LNCaP clone FGC (cell line): ENCODE results near the gene TSPO2.

Experiments used
- DNase-seq: peaks from one replicate; pipeline ENCODE4 v3.0.0-alpha.2; 2011; ENCODE audit warnings: low read depth
- H3K4me3 ChIP-seq: 2 replicates; pipeline ENCODE4 v1.5.1; 2011; ENCODE audit warnings: mild to moderate bottlenecking, low read depth, low read length, control low read depth
- TF ChIP-seq, protein P1 (sequence below): IDR thresholded peaks from 2 replicates; pipeline ENCODE4 v1.5.1; 2012; ENCODE audit warnings: mild to moderate bottlenecking; ENCODE audit not compliant: control insufficient read depth, insufficient read depth; ENCODE audit errors: extremely low read depth

TSPO2 gene

DNA sequence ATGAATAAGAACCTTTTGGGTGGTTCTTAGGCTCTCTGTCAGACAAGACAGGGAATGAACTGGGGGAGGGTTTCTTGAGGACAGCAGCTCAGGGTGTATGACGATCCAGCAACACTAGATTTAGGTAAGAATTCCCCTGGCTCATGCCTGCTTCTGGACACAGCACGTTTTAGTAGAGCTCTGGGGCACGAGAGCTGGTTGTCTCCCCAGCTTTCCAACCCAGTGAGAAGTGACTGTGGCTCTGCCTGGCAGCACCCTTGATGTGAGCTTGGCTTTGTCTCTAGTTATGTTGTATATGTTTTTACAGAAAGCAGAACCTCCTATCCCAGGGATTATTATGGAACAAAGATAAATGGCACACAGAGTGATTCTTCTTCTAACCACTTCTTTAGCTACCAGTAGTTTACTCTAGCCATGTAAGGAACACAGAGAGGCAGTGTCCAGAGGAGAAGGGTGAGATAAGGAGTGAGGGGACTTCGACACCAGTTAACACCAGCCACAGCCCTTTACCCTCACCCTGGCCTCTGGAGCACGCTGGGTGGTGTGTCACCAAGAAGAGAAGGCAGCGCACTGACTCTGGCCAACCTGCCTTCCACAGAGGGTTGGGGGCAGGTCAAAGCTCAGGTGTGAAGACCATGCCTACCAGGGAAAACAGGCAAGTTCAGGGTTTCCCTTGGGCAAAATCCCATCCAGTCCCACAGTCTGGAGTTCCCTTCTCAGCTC is 14.7 kb downstream of the TSPO2 start:
- H3K4me3 ChIP-seq: no peak overlapping the region
- TF ChIP-seq, protein P1, sequence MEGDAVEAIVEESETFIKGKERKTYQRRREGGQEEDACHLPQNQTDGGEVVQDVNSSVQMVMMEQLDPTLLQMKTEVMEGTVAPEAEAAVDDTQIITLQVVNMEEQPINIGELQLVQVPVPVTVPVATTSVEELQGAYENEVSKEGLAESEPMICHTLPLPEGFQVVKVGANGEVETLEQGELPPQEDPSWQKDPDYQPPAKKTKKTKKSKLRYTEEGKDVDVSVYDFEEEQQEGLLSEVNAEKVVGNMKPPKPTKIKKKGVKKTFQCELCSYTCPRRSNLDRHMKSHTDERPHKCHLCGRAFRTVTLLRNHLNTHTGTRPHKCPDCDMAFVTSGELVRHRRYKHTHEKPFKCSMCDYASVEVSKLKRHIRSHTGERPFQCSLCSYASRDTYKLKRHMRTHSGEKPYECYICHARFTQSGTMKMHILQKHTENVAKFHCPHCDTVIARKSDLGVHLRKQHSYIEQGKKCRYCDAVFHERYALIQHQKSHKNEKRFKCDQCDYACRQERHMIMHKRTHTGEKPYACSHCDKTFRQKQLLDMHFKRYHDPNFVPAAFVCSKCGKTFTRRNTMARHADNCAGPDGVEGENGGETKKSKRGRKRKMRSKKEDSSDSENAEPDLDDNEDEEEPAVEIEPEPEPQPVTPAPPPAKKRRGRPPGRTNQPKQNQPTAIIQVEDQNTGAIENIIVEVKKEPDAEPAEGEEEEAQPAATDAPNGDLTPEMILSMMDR: no peak
- DNase-seq: no peak

DNA sequence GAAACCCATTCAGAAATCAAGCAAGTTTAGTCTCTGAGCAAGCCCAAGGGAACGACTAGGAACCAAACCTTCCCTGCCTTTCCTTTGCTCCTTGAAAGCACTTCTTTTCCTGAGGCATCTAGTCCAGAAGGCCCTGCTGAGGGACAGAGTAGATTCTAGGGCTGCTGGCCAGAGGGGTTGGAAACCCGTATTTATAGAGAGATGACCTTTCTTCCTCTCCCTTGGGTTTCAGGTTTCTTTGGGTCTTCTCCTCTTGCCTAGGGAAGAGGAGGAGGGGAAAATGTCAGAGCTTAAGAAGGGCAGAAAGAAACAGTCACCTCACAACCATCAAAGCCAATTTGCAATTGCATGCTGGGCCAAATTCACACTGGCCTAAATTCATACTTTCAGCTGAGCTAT is 16.5 kb downstream of the TSPO2 start:
- no peak for DNase-seq
- no peak overlapping the region for H3K4me3 ChIP-seq
- TF ChIP-seq, protein P1: no peak

DNA sequence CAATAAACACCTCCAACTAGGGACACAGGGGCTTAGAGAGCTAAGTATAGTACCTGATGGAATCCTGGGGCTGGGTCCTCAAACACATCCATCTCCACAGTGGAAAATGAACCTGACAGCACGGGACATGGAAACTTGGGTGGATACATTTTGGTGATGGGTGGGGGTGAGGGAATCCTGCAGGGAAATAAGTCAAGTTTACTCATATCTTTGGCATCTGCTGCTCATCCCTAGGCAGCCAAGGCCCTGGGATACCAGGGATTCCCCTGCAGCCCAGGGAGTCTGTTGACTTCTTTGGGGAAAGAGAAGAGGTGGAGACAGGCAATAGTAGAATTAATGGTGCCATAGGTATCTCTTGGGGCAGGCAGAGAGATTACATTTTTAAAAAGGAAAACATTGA is 17.3 kb downstream of the TSPO2 start:
- no peak for DNase-seq
- TF ChIP-seq, protein P1: no peak
- H3K4me3 ChIP-seq: no peak overlapping the region

DNA sequence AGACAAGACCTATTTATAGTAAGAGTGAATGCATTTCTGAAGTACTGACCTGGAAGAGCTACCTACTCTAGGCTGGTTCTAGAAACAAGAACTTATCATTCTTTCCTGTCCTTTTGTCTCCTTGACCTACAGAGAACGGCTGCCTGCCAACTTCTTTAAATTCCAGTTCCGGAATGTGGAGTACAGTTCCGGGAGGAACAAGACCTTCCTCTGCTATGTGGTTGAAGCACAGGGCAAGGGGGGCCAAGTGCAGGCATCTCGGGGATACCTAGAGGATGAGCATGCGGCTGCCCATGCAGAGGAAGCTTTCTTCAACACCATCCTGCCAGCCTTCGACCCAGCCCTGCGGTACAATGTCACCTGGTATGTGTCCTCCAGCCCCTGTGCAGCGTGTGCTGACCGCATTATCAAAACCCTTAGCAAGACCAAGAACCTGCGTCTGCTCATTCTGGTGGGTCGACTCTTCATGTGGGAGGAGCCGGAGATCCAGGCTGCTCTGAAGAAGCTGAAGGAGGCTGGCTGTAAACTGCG is 19.0 kb downstream of the TSPO2 start:
- DNase-seq: no peak
- TF ChIP-seq, protein P1: no peak
- no peak overlapping the region for H3K4me3 ChIP-seq

DNA sequence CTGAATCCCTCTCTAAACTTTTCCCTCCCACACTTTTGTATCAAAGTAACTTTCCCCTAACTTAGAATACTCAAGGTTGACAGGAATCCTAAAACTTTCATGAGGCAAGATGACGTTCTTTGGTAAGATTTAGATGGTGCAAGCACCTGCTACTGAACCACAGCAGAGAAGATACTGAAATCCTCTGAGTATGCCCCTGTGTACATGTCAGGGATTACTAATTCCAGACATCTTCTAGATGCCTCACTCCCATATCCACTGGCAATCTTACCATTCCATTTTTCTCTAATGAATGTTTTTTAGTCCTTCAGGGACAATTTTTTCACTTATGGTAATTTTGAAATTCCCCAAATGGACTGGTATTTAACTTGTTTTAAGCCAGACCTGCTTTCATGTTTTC is 19.8 kb downstream of the TSPO2 start:
- H3K4me3 ChIP-seq: no peak overlapping the region
- TF ChIP-seq, protein P1: no peak
- DNase-seq: no peak

- no peak overlapping the region for H3K4me3 ChIP-seq
- TF ChIP-seq, protein P1: no peak
- DNase-seq: no peak
These were observed 21.6 kb downstream of the TSPO2 start for GRCh38 chr6:41063884-41064285.

- no peak overlapping the region for H3K4me3 ChIP-seq
- DNase-seq: no peak
- TF ChIP-seq, protein P1: no peak
These were observed 22.6 kb downstream of the TSPO2 start for GRCh38 chr6:41064841-41065240.
